Neural cell (in vitro differentiated cells): ENCODE results near the gene ATXN7L1. TPM values are rescaled to one million over a fixed set of nuclear protein-coding genes. Genes with fewer than 3 reads are reported as not detected.

Experiments used
- H2AFZ ChIP-seq: fragments of 200-600, 300-800 bp; sonication (generic), shearing (Covaris generic); 2 replicates; pipeline ENCODE4 v1.6.0; 2014; ENCODE audit warnings: low read depth, mild to moderate bottlenecking, antibody characterized with exemption, low read length, moderate library complexity
- H3F3A ChIP-seq: fragments of 200-600 bp; shearing (Covaris generic); 2 replicates; pipeline ENCODE4 v1.6.1; 2016; ENCODE audit warnings: mild to moderate bottlenecking, moderate library complexity, mixed read lengths, antibody characterized with exemption, low read length; ENCODE audit not compliant: insufficient read depth, poor library complexity, severe bottlenecking
- H3K27ac ChIP-seq: fragments of 200-600, 300-800 bp; sonication (generic), shearing (Covaris generic); 2 replicates; pipeline ENCODE4 v1.5.1; 2014; ENCODE audit warnings: mild to moderate bottlenecking, low read length, moderate library complexity
- H3K27me3 ChIP-seq: fragments of 300-800, 200-600 bp; sonication (generic), shearing (Covaris generic); 2 replicates; pipeline ENCODE4 v1.6.0; 2014; ENCODE audit warnings: mild to moderate bottlenecking, low read depth, low read length, moderate library complexity; ENCODE audit not compliant: insufficient read depth
- H3K36me3 ChIP-seq: fragments of 300-800, 200-600 bp; sonication (generic), shearing (Covaris generic); 2 replicates; pipeline ENCODE4 v1.5.1; 2014; ENCODE audit warnings: mild to moderate bottlenecking, antibody characterized with exemption, low read length, moderate library complexity; ENCODE audit not compliant: insufficient read depth
- H3K4me2 ChIP-seq: fragments of 300-800, 200-600 bp; sonication (generic), shearing (Covaris generic); 2 replicates; pipeline ENCODE4 v1.6.0; 2014; ENCODE audit warnings: mild to moderate bottlenecking, low read length
- H3K4me3 ChIP-seq: fragments of 300-800, 200-600 bp; sonication (generic), shearing (Covaris generic); 2 replicates; pipeline ENCODE4 v1.5.1; 2014; ENCODE audit warnings: mild to moderate bottlenecking, low read length, moderate library complexity
- H3K79me2 ChIP-seq: fragments of 200-600 bp; shearing (Covaris generic); replicated peaks from 2 replicates; pipeline ENCODE4 v1.6.0; 2014; ENCODE audit warnings: mild to moderate bottlenecking, low read length, moderate library complexity; ENCODE audit not compliant: insufficient read depth
- H3K9ac ChIP-seq: fragments of 300-800, 200-600 bp; sonication (generic), shearing (Covaris generic); 2 replicates; pipeline ENCODE4 v1.6.1; 2016; ENCODE audit warnings: mild to moderate bottlenecking, low read length, mixed read lengths
- H3K9me2 ChIP-seq: fragments of 200-600 bp; shearing (Covaris generic); 2 replicates; pipeline ENCODE4 v1.6.1; 2016; ENCODE audit warnings: mild to moderate bottlenecking, low read length, mixed read lengths; ENCODE audit not compliant: insufficient read depth
- H3K9me3 ChIP-seq: fragments of 200-600, 300-800 bp; sonication (generic), shearing (Covaris generic); 2 replicates; pipeline ENCODE4 v1.6.1; 2016; ENCODE audit warnings: mild to moderate bottlenecking, mixed run types, low read length, moderate library complexity, mixed read lengths
- H4K20me1 ChIP-seq: fragments of 200-600 bp; shearing (Covaris generic); 2 replicates; pipeline ENCODE4 v1.6.1; 2016; ENCODE audit warnings: mild to moderate bottlenecking, mixed run types; ENCODE audit not compliant: insufficient read depth
- CTCF ChIP-seq: fragments of 450-650 bp; IDR thresholded peaks from 2 replicates; pipeline ENCODE4 v1.5.1; 2014; ENCODE audit warnings: antibody characterized with exemption, mild to moderate bottlenecking, moderate library complexity; ENCODE audit not compliant: poor library complexity, severe bottlenecking
- EP300 ChIP-seq: fragments of 450-650 bp; conservative IDR thresholded peaks from 2 replicates; pipeline ENCODE4 v1.6.1; 2014; ENCODE audit warnings: antibody characterized with exemption, mild to moderate bottlenecking, moderate library complexity; ENCODE audit not compliant: poor library complexity, severe bottlenecking
- EZH2 ChIP-seq: fragments of 200-600, 300-800 bp; shearing (Covaris generic), sonication (generic); IDR thresholded peaks from 2 replicates; pipeline ENCODE4 v1.6.1; 2014; ENCODE audit warnings: antibody characterized with exemption, low read length, borderline replicate concordance, mild to moderate bottlenecking; ENCODE audit not compliant: insufficient read depth, poor library complexity, severe bottlenecking
- MXI1 ChIP-seq: fragments of 450-650 bp; conservative IDR thresholded peaks from 2 replicates; pipeline ENCODE4 v1.6.1; 2014; ENCODE audit warnings: antibody characterized with exemption, mild to moderate bottlenecking; ENCODE audit not compliant: poor library complexity, severe bottlenecking
- POLR2AphosphoS5 ChIP-seq: IDR thresholded peaks from 2 replicates; pipeline ENCODE4 v1.6.1; 2012
- RAD21 ChIP-seq: fragments of 450-650 bp; conservative IDR thresholded peaks from 2 replicates; pipeline ENCODE4 v1.6.1; 2014; ENCODE audit warnings: antibody characterized with exemption, mild to moderate bottlenecking, moderate library complexity
- REST ChIP-seq: IDR thresholded peaks from 2 replicates; pipeline ENCODE4 v1.6.1; 2012; ENCODE audit warnings: borderline replicate concordance
- SMC3 ChIP-seq: fragments of 450-650 bp; conservative IDR thresholded peaks from 2 replicates; pipeline ENCODE4 v1.6.1; 2014; ENCODE audit warnings: antibody characterized with exemption, mild to moderate bottlenecking, moderate library complexity; ENCODE audit not compliant: poor library complexity
- TAF1 ChIP-seq: IDR thresholded peaks from 2 replicates; pipeline ENCODE4 v1.6.1; 2012; ENCODE audit warnings: low read depth
- polyA plus RNA-seq: library from polyadenylated mRNA; depleted of rRNA; stranded (reverse); fragments of >200 nt; gene quantifications from 2 replicates; pipeline ENCODE4 v1.2.3, GENCODE V29; 2014

ATXN7L1 gene
- polyA plus RNA-seq, 1 donor from 2014 or later: 4.3 TPM

- no peak overlapping the region for H3K9ac ChIP-seq
- TF ChIP-seq EZH2: no peak
- no peak for TF ChIP-seq REST
- no peak for TF ChIP-seq TAF1
- TF ChIP-seq RAD21: no peak
- TF ChIP-seq SMC3: no peak
- TF ChIP-seq EP300: no peak
- TF ChIP-seq POLR2AphosphoS5: no peak
- H3K9me3 ChIP-seq: no peaks in the 10 kb centered on the region
Measured at GRCh38 chr7:105800442-105800841, 76.0 kb downstream of the ATXN7L1 start.

GRCh38 chr7:105799677-105800076 is 76.7 kb downstream of the ATXN7L1 start:
- TF ChIP-seq RAD21 (no peak), CTCF (no peak), EP300 (no peak), TAF1 (no peak), POLR2AphosphoS5 (no peak), EZH2 (no peak), SMC3 (no peak), REST (no peak), MXI1 (no peak)
- no peaks in the 10 kb centered on the region for H3F3A ChIP-seq
- H3K36me3 ChIP-seq: no peaks in the 10 kb centered on the region
- no peak overlapping the region for H3K27ac ChIP-seq
- H3K27me3 ChIP-seq: no peaks in the 10 kb centered on the region
- H3K79me2 ChIP-seq: no peaks in the 10 kb centered on the region
- no peaks in the 10 kb centered on the region for H3K9me2 ChIP-seq
- H2AFZ ChIP-seq: no peak overlapping the region
- H3K4me3 ChIP-seq: no peak overlapping the region
- H4K20me1 ChIP-seq: no peaks in the 10 kb centered on the region
- H3K9me3 ChIP-seq: no peaks in the 10 kb centered on the region
- no peak overlapping the region for H3K4me2 ChIP-seq
- H3K9ac ChIP-seq: no peak overlapping the region

More at GRCh38 chr7:105800442-105800841, 76.0 kb downstream of the ATXN7L1 start:
- Histone ChIP-seq H3K79me2 (no peaks in the 10 kb centered on the region), H3K36me3 (no peaks in the 10 kb centered on the region), H3K9me2 (no peaks in the 10 kb centered on the region), H3K4me2 (no peak overlapping the region), H3K27me3 (no peaks in the 10 kb centered on the region), H2AFZ (no peak overlapping the region), H3K27ac (no peak overlapping the region), H3F3A (no peaks in the 10 kb centered on the region), H4K20me1 (no peaks in the 10 kb centered on the region), H3K4me3 (no peak overlapping the region)
